Measurements from ENCODE around the gene ADAM10.

The ADAM10 gene

DNA sequence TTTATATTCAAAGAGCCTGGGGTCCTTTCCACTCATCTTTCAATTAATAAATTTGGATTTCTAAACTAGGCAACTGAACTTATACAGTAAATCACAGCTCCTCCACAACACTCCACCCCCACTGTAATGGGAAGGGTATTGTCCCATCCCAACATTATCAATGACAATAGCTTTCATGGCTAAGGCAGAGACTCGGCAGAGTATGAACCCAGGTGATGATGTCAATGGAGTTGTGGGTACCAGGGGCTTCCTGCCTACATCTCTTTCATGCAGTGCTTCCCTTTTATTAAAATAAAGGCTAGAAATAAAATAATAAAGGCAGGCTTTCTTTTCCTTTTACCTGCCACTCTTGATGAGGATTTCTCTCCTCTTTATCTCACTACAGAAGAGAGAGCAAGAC, 109.5 kb downstream of the ADAM10 start:
- Histone ChIP-seq H3K23ac (ENCODE audit: low read depth, low read length, poor library complexity) (no peak overlapping the region), H3K18ac (ENCODE audit: low read length) (no peak overlapping the region), H3K14ac (ENCODE audit: low read length) (no peak overlapping the region), H3K9ac (ENCODE audit: low read depth, low read length, poor library complexity) (no peak overlapping the region), H2AK5ac (ENCODE audit: low read depth, low read length) (no peak overlapping the region), H2BK5ac (ENCODE audit: low read length) (no peak overlapping the region), H2AFZ (ENCODE audit: low read length) (no peak overlapping the region), H3K79me1 (ENCODE audit: low read depth, low read length) (no peaks in the 10 kb centered on the region), H2BK120ac (ENCODE audit: low read depth, low read length) (no peak overlapping the region), H3K27ac (replicated peaks; ENCODE audit: low read length) (no peak overlapping the region), H3K9me3 (replicated peaks in 1 of 2; ENCODE audit: control insufficient read depth in 2 of 2, insufficient read depth in 1 of 2, low read depth in 1 of 2, low read length in 2 of 2) (no peaks in the 10 kb centered on the region), H3K4me1 (ENCODE audit: control insufficient read depth in 2 of 2, insufficient read depth in 1 of 2, low read depth in 1 of 2, low read length in 2 of 2) (no peaks in the 10 kb centered on the region), H3K4me2 (ENCODE audit: insufficient read depth, low read length, poor library complexity, severe bottlenecking) (no peak overlapping the region), H3K4me3 (ENCODE audit: low read length in 2 of 2) (no peak overlapping the region), H3K4ac (ENCODE audit: low read length) (no peak overlapping the region), H2BK15ac (ENCODE audit: low read length) (no peak overlapping the region), H3K27me3 (ENCODE audit: control insufficient read depth in 3 of 3, insufficient read depth in 3 of 3, low read depth in 1 of 3, low read length in 3 of 3) (no peaks in the 10 kb centered on the region), H3K36me3 (replicated peaks in 1 of 2; ENCODE audit: control insufficient read depth in 2 of 2, insufficient read depth in 2 of 2, low read length in 2 of 2) (peaks cover 2 to 86% of the 10 kb centered on the region in 2 donors), H2BK12ac (ENCODE audit: low read length) (no peak overlapping the region), H4K91ac (ENCODE audit: low read depth, low read length, poor library complexity) (no peak overlapping the region), H4K8ac (ENCODE audit: low read depth, low read length) (no peak overlapping the region)
- DNase-seq (ENCODE audit: low spot score): no peak
- no CpG with 5 or more reads among the region's 1 CpG for WGBS, 2 donors (ENCODE audit: extremely low coverage in 2 of 2, insufficient read length in 2 of 2, insufficient replicate concordance in 1 of 2)

DNA sequence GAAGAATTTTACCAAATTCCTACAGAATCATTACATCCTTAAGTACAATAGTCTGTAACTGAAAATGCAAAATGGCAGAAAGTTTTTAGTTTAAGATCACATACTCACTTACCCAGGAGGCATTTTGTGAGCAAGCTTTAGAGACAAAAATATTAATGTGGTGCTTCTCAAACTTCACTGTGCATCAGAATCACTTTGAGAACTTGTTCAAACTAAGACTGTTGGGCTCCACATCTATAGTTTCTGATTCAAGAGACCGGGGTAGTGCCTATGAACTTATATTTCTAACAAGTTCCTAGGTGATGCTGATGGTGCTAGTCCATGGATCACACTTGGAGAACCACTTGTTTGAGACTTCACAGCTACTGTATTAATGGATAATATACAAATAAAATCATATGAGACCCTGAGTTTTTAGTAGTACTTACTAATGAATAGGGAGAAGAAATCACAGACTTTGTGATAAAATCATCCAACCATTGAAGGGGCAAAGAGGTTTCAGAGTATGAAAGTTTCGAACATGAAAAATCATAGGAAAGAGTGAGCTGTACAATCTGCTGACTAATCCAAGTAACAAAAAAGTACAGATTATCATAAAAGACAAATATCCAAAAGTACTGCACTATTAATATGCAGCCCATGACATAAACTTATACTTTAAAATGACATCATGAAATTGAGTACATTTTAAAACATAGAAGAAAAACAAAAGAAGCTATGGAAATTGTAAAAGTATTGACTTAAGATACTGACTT, 110.3 kb downstream of the ADAM10 start:
- Histone ChIP-seq H3K4me2 (ENCODE audit: insufficient read depth, low read length, poor library complexity, severe bottlenecking) (no peak overlapping the region), H2AK5ac (ENCODE audit: low read depth, low read length) (no peak overlapping the region), H2AFZ (ENCODE audit: low read length) (no peak overlapping the region), H3K23ac (ENCODE audit: low read depth, low read length, poor library complexity) (no peak overlapping the region), H3K4me1 (ENCODE audit: control insufficient read depth in 2 of 2, insufficient read depth in 1 of 2, low read depth in 1 of 2, low read length in 2 of 2) (no peaks in the 10 kb centered on the region), H3K18ac (ENCODE audit: low read length) (no peak overlapping the region), H3K4me3 (ENCODE audit: low read length in 2 of 2) (no peak overlapping the region), H3K27ac (replicated peaks; ENCODE audit: low read length) (no peak overlapping the region), H3K14ac (ENCODE audit: low read length) (no peak overlapping the region), H4K91ac (ENCODE audit: low read depth, low read length, poor library complexity) (no peak overlapping the region), H2BK5ac (ENCODE audit: low read length) (no peak overlapping the region), H4K8ac (ENCODE audit: low read depth, low read length) (no peak overlapping the region), H3K4ac (ENCODE audit: low read length) (no peak overlapping the region), H3K9ac (ENCODE audit: low read depth, low read length, poor library complexity) (no peak overlapping the region), H3K36me3 (replicated peaks in 1 of 2; ENCODE audit: control insufficient read depth in 2 of 2, insufficient read depth in 2 of 2, low read length in 2 of 2) (peaks cover 2 to 85% of the 10 kb centered on the region in 2 donors), H3K27me3 (ENCODE audit: control insufficient read depth in 3 of 3, insufficient read depth in 3 of 3, low read depth in 1 of 3, low read length in 3 of 3) (no peaks in the 10 kb centered on the region), H2BK12ac (ENCODE audit: low read length) (no peak overlapping the region), H3K9me3 (replicated peaks in 1 of 2; ENCODE audit: control insufficient read depth in 2 of 2, insufficient read depth in 1 of 2, low read depth in 1 of 2, low read length in 2 of 2) (no peaks in the 10 kb centered on the region), H2BK15ac (ENCODE audit: low read length) (no peak overlapping the region), H3K79me1 (ENCODE audit: low read depth, low read length) (no peaks in the 10 kb centered on the region), H2BK120ac (ENCODE audit: low read depth, low read length) (no peak overlapping the region)
- DNase-seq (ENCODE audit: low spot score): no peak
- WGBS, 2 donors (ENCODE audit: extremely low coverage in 2 of 2, insufficient read length in 2 of 2, insufficient replicate concordance in 1 of 2): no CpG with 5 or more reads among the region's 2 CpGs

DNA sequence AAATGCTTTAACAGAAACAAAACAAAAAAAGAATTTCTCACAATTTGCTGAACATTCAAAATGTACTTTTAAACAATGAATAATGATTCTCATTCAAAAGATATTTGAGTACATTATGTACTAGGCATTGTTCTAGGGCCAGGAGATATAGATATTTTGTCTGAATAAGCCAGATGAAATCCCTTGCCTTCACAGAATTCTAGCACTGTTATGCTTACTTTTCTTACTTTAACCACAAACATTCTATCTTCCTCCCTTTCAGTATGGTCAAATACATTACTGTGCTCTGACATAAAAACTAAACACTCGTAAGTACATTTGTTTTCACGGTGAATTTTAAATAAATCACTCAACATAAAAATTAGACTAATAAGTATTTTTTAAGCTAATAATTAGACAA, 116.7 kb downstream of the ADAM10 start:
- Histone ChIP-seq H3K14ac (ENCODE audit: low read length) (no peak overlapping the region), H3K9me3 (replicated peaks in 1 of 2; ENCODE audit: control insufficient read depth in 2 of 2, insufficient read depth in 1 of 2, low read depth in 1 of 2, low read length in 2 of 2) (peaks cover 0 to 5% of the 10 kb centered on the region in 2 donors), H3K4me2 (ENCODE audit: insufficient read depth, low read length, poor library complexity, severe bottlenecking) (no peak overlapping the region), H3K27ac (replicated peaks; ENCODE audit: low read length) (no peak overlapping the region), H3K27me3 (ENCODE audit: control insufficient read depth in 3 of 3, insufficient read depth in 3 of 3, low read depth in 1 of 3, low read length in 3 of 3) (no peaks in the 10 kb centered on the region), H3K23ac (ENCODE audit: low read depth, low read length, poor library complexity) (no peak overlapping the region), H2BK120ac (ENCODE audit: low read depth, low read length) (no peak overlapping the region), H4K8ac (ENCODE audit: low read depth, low read length) (no peak overlapping the region), H2AK5ac (ENCODE audit: low read depth, low read length) (no peak overlapping the region), H3K4me3 (ENCODE audit: low read length in 2 of 2) (no peak overlapping the region), H2BK5ac (ENCODE audit: low read length) (no peak overlapping the region), H4K91ac (ENCODE audit: low read depth, low read length, poor library complexity) (no peak overlapping the region), H2BK15ac (ENCODE audit: low read length) (no peak overlapping the region), H3K9ac (ENCODE audit: low read depth, low read length, poor library complexity) (no peak overlapping the region), H2AFZ (ENCODE audit: low read length) (no peak overlapping the region), H3K18ac (ENCODE audit: low read length) (no peak overlapping the region), H2BK12ac (ENCODE audit: low read length) (no peak overlapping the region), H3K4me1 (ENCODE audit: control insufficient read depth in 2 of 2, insufficient read depth in 1 of 2, low read depth in 1 of 2, low read length in 2 of 2) (no peaks in the 10 kb centered on the region), H3K79me1 (ENCODE audit: low read depth, low read length) (peaks cover 2% of the 10 kb centered on the region), H3K36me3 (replicated peaks in 1 of 2; ENCODE audit: control insufficient read depth in 2 of 2, insufficient read depth in 2 of 2, low read length in 2 of 2) (peaks cover 3 to 67% of the 10 kb centered on the region in 2 donors), H3K4ac (ENCODE audit: low read length) (no peak overlapping the region)
- DNase-seq (ENCODE audit: low spot score): no peak
- no CpG with 5 or more reads among the region's 2 CpGs for WGBS, 2 donors (ENCODE audit: extremely low coverage in 2 of 2, insufficient read length in 2 of 2, insufficient replicate concordance in 1 of 2)

DNA sequence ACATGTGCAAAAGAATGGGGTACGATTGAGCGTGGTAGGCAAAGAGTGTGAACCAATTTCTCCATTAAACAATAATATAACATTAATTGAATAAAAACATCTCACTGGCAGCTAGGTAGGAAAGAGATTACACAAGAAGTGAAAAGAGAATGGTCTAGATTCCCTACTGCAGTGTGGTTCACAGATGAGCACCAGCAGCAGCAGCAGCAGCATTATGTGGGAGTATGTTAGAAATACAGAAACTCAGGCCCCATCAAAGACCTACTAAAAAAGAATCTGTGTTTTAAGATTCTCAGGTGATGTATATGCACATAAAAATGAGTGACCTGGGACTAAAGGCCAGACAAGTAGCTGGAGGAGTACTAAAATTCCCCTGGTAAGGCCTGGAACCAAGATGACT, 118.2 kb downstream of the ADAM10 start:
- Histone ChIP-seq H3K9ac (ENCODE audit: low read depth, low read length, poor library complexity) (no peak overlapping the region), H2AK5ac (ENCODE audit: low read depth, low read length) (no peak overlapping the region), H2BK5ac (ENCODE audit: low read length) (no peak overlapping the region), H2BK120ac (ENCODE audit: low read depth, low read length) (no peak overlapping the region), H3K4ac (ENCODE audit: low read length) (no peak overlapping the region), H3K9me3 (replicated peaks in 1 of 2; ENCODE audit: control insufficient read depth in 2 of 2, insufficient read depth in 1 of 2, low read depth in 1 of 2, low read length in 2 of 2) (peaks cover 0 to 5% of the 10 kb centered on the region in 2 donors), H3K14ac (ENCODE audit: low read length) (no peak overlapping the region), H4K91ac (ENCODE audit: low read depth, low read length, poor library complexity) (no peak overlapping the region), H2AFZ (ENCODE audit: low read length) (no peak overlapping the region), H4K8ac (ENCODE audit: low read depth, low read length) (no peak overlapping the region), H2BK15ac (ENCODE audit: low read length) (no peak overlapping the region), H3K27ac (replicated peaks; ENCODE audit: low read length) (no peak overlapping the region), H3K23ac (ENCODE audit: low read depth, low read length, poor library complexity) (no peak overlapping the region), H3K4me3 (ENCODE audit: low read length in 2 of 2) (no peak overlapping the region), H3K79me1 (ENCODE audit: low read depth, low read length) (peaks cover 2% of the 10 kb centered on the region), H3K36me3 (replicated peaks in 1 of 2; ENCODE audit: control insufficient read depth in 2 of 2, insufficient read depth in 2 of 2, low read length in 2 of 2) (peaks cover 3 to 67% of the 10 kb centered on the region in 2 donors), H3K18ac (ENCODE audit: low read length) (no peak overlapping the region), H2BK12ac (ENCODE audit: low read length) (no peak overlapping the region), H3K4me1 (ENCODE audit: control insufficient read depth in 2 of 2, insufficient read depth in 1 of 2, low read depth in 1 of 2, low read length in 2 of 2) (no peaks in the 10 kb centered on the region), H3K27me3 (ENCODE audit: control insufficient read depth in 3 of 3, insufficient read depth in 3 of 3, low read depth in 1 of 3, low read length in 3 of 3) (no peaks in the 10 kb centered on the region), H3K4me2 (ENCODE audit: insufficient read depth, low read length, poor library complexity, severe bottlenecking) (no peak overlapping the region)
- WGBS, 2 donors (ENCODE audit: extremely low coverage in 2 of 2, insufficient read length in 2 of 2, insufficient replicate concordance in 1 of 2): no CpG with 5 or more reads among the region's 2 CpGs
- DNase-seq (ENCODE audit: low spot score): no peak
